Measurements from ENCODE around the gene RHBDL3. TPM values are rescaled to one million over a fixed set of nuclear protein-coding genes. Genes with fewer than 3 reads are reported as not detected.

RHBDL3 gene
- total RNA-seq, 1 donor from 2014 or later: 0.41 TPM

GRCh38 chr17:32287804-32288511 lies 22.3 kb downstream of the RHBDL3 start:
- intact Hi-C loops (cut with DNase I): no loop called here
- H3K36me3 ChIP-seq: no peaks in the 10 kb centered on the region
- DNase-seq (no peak), ATAC-seq (no peak)
- H3K9me3 ChIP-seq: no peaks in the 10 kb centered on the region
- TF ChIP-seq, protein P1, sequence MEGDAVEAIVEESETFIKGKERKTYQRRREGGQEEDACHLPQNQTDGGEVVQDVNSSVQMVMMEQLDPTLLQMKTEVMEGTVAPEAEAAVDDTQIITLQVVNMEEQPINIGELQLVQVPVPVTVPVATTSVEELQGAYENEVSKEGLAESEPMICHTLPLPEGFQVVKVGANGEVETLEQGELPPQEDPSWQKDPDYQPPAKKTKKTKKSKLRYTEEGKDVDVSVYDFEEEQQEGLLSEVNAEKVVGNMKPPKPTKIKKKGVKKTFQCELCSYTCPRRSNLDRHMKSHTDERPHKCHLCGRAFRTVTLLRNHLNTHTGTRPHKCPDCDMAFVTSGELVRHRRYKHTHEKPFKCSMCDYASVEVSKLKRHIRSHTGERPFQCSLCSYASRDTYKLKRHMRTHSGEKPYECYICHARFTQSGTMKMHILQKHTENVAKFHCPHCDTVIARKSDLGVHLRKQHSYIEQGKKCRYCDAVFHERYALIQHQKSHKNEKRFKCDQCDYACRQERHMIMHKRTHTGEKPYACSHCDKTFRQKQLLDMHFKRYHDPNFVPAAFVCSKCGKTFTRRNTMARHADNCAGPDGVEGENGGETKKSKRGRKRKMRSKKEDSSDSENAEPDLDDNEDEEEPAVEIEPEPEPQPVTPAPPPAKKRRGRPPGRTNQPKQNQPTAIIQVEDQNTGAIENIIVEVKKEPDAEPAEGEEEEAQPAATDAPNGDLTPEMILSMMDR (IDR thresholded peaks at IDR 0.05): no peak
- H3K27ac ChIP-seq: no peak overlapping the region
- H3K4me1 ChIP-seq: no peaks in the 10 kb centered on the region
- H3K4me3 ChIP-seq: no peak overlapping the region
- H3K27me3 ChIP-seq: no peaks in the 10 kb centered on the region

DNA sequence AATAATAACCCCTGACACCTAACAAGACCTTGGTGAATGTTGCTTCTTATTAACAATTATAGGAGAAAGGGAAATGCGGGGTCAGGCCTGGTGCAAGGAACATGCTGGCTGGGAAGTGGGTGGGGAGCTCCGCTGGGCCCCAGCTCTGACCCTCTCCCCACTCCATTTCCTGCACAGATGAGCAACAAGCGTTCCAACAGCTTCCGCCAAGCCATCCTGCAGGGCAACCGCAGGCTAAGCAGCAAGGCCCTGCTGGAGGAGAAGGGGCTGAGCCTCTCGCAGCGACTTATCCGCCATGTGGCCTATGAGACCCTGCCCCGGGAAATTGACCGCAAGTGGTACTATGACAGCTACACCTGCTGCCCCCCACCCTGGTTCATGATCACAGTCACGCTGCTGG lies 23.0 kb downstream of the RHBDL3 start:
- Histone ChIP-seq H3K4me3 (no peak overlapping the region), H3K36me3 (no peaks in the 10 kb centered on the region), H3K4me1 (no peaks in the 10 kb centered on the region), H3K9me3 (no peaks in the 10 kb centered on the region), H3K27me3 (no peaks in the 10 kb centered on the region), H3K27ac (no peak overlapping the region)
- ATAC-seq (no peak), DNase-seq (no peak)
- intact Hi-C loops (cut with DNase I): no loop called here
- TF ChIP-seq, protein P1 (IDR thresholded peaks at IDR 0.05): no peak

DNA sequence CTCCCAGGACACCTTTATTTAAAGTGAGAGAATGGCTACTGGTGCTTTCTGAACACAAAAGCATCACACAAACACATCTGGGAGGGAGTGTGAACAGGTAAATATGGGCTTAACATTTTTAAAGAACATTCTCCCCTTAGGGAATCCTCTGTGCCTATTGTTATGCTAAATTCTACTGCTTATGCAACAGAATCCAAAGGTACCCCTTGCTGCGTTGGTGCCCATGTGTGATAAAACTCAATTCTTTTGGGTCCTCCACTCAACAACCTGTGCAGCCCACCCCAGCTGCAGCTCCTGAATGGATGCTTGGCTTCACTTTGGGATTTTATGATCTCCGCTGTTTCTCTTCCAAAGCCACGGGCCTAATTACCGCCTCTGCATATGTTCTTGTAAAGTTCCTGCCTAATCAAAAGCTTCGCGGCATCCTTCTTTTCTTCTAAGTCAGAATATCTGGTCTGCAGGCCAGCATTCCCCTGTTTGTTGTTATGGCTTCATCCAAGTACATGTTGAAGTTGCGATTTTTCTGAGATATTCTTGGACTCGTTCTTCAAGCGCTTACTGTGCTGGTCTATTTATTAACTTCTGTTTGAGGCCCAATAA lies 23.9 kb downstream of the RHBDL3 start:
- TF ChIP-seq, protein P1 (IDR thresholded peaks at IDR 0.05): no peak
- no peak for DNase-seq
- Histone ChIP-seq H3K27me3 (no peaks in the 10 kb centered on the region), H3K9me3 (no peaks in the 10 kb centered on the region), H3K27ac (no peak overlapping the region), H3K4me3 (no peak overlapping the region), H3K36me3 (no peaks in the 10 kb centered on the region), H3K4me1 (no peaks in the 10 kb centered on the region)
- ATAC-seq: no peak
- intact Hi-C loops (cut with DNase I): no loop called here

DNA sequence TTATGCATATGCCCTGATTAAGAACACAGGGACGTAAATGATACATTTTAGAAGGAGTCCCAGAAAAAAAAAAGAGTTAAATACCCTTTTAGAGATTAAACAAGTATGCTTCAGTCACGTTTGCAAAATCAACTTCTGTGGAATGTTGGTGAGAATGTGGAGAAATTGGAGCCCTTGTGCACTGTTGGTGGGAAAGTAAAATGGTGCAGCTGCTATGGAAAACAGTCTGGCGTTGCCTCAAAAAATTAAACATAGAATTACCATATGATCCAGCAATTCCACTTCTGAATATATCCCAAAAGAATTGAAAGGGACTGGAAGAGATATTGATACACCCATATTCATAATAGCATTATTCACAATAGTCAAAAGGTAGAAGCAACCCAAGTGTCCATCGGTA lies 26.5 kb downstream of the RHBDL3 start:
- no peak for ATAC-seq
- Histone ChIP-seq H3K9me3 (no peaks in the 10 kb centered on the region), H3K4me1 (no peaks in the 10 kb centered on the region), H3K27ac (no peak overlapping the region), H3K4me3 (no peak overlapping the region), H3K27me3 (no peaks in the 10 kb centered on the region), H3K36me3 (no peaks in the 10 kb centered on the region)
- intact Hi-C loops (cut with DNase I): no loop called here
- DNase-seq: no peak
- TF ChIP-seq, protein P1 (IDR thresholded peaks at IDR 0.05): no peak

DNA sequence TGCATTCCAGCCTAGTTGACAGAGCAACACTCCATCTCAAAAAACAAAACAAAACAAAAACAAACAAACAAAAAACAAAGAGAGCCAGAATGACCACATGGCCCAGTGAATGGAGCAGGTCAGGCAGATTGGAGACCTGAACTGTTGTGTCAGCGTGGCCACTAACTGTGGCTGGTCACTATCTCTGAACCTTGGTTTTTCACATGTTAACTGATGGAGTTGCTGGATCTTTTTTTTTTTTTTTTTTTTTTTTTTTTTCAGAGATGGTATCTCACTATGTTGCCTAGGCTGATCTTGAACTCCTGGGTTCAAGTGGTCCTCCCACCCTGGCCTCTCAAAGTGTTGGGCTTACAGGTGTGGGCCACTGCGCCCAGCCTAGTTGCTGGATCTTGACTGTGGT lies 31.8 kb downstream of the RHBDL3 start:
- ATAC-seq (no peak), DNase-seq (no peak)
- no peak overlapping the region for H3K27ac ChIP-seq
- intact Hi-C loops (cut with DNase I): no loop called here
- no peaks in the 10 kb centered on the region for H3K27me3 ChIP-seq
- TF ChIP-seq, protein P1 (IDR thresholded peaks at IDR 0.05): no peak
- no peaks in the 10 kb centered on the region for H3K9me3 ChIP-seq
- no peaks in the 10 kb centered on the region for H3K36me3 ChIP-seq
- H3K4me1 ChIP-seq: no peaks in the 10 kb centered on the region
- H3K4me3 ChIP-seq: no peak overlapping the region
